PC-9 (cell line): ENCODE measurements around the gene CEBPA. TPM values are rescaled to one million over a fixed set of nuclear protein-coding genes. Genes with fewer than 3 reads are reported as not detected.
"Not testable (repeated sequence)": the region's sequence is repeated elsewhere in the genome, so short reads cannot be mapped to it uniquely, and the experiment has no call there.

Experiments
- BruUV-seq: library from RNA; stranded (reverse); fragments of 400-500 nt; replicated peaks from 2 replicates; lab custom pipeline; 2021; lab: Mats Ljungman, UMichigan
- CTCF ChIA-PET: fragments of 300-600 bp; sonication (Branson Sonifier 250); formaldehyde crosslinking; loops from one replicate; lab custom pipeline; 2022; ENCODE audit warnings: antibody characterized with exemption; lab: Charles Lee
- POLR2A ChIA-PET: fragments of 300-600 bp; sonication (Branson Sonifier 250); formaldehyde crosslinking; loops from one replicate; lab custom pipeline; 2022; ENCODE audit warnings: antibody characterized with exemption; ENCODE audit not compliant: unreplicated experiment; lab: Charles Lee
- DNase-seq, 2 experiments: peaks; one replicate each; pipeline versions ENCODE4 v3.0.0 to v3.0.0-alpha.2; 2015 to 2022; ENCODE audit warnings: mixed read lengths in 1 of 2
- H2AFZ ChIP-seq: fragments of 200-600 bp; sonication (generic); 2 replicates; pipeline ENCODE4 v1.8.1; 2017; ENCODE audit warnings: antibody characterized with exemption
- H3F3A ChIP-seq: fragments of 200-600 bp; sonication (generic); 2 replicates; pipeline ENCODE4 v1.8.1; 2017; ENCODE audit warnings: antibody characterized with exemption, mild to moderate bottlenecking, low read depth; ENCODE audit not compliant: insufficient read depth
- H3K27ac ChIP-seq: fragments of 200-600 bp; sonication (generic); 2 replicates; pipeline ENCODE4 v1.6.1; 2016; ENCODE audit warnings: mixed run types
- H3K27me3 ChIP-seq: fragments of 200-600 bp; sonication (generic); 2 replicates; pipeline ENCODE4 v1.6.1; 2016; ENCODE audit warnings: low read depth, mixed run types; ENCODE audit not compliant: insufficient read depth
- H3K36me3 ChIP-seq: fragments of 200-600 bp; sonication (generic); 2 replicates; pipeline ENCODE4 v1.6.1; 2016; ENCODE audit warnings: low read depth, mixed run types
- H3K4me1 ChIP-seq: fragments of 200-600 bp; sonication (generic); replicated peaks from 2 replicates; pipeline ENCODE4 v1.6.1; 2016; ENCODE audit warnings: mixed run types; ENCODE audit not compliant: insufficient read depth
- H3K4me2 ChIP-seq: fragments of 200-600 bp; sonication (generic); 2 replicates; pipeline ENCODE4 v1.6.1; 2017; ENCODE audit warnings: mixed run types
- H3K4me3 ChIP-seq: fragments of 200-600 bp; sonication (generic); 2 replicates; pipeline ENCODE4 v1.6.1; 2016; ENCODE audit warnings: mixed run types
- H3K79me2 ChIP-seq: fragments of 200-600 bp; sonication (generic); 2 replicates; pipeline ENCODE4 v1.6.1; 2017; ENCODE audit warnings: low read depth, mixed run types
- H3K9me2 ChIP-seq: fragments of 200-600 bp; sonication (generic); 2 replicates; pipeline ENCODE4 v1.8.1; 2017; ENCODE audit warnings: mild to moderate bottlenecking; ENCODE audit not compliant: insufficient read depth
- H3K9me3 ChIP-seq: fragments of 200-600 bp; sonication (generic); 2 replicates; pipeline ENCODE4 v1.8.1; 2016; ENCODE audit warnings: low read depth; ENCODE audit not compliant: insufficient read depth
- H4K20me1 ChIP-seq: fragments of 200-600 bp; sonication (generic); 2 replicates; pipeline ENCODE4 v1.8.1; 2017; ENCODE audit not compliant: insufficient read depth
- CTCF ChIP-seq: fragments of 200-600 bp; sonication (generic); conservative IDR thresholded peaks from 2 replicates; pipeline ENCODE4 v1.6.1; 2017; ENCODE audit warnings: mixed run types, antibody characterized with exemption, mild to moderate bottlenecking, moderate library complexity
- EZH2 ChIP-seq: fragments of 200-600 bp; sonication (generic); IDR thresholded peaks from 2 replicates; pipeline ENCODE4 v1.8.0; 2017; ENCODE audit warnings: antibody characterized with exemption, low read depth
- intact Hi-C: fragments of 100-400 bp; cut with micrococcal nuclease; formaldehyde crosslinking; loops from one replicate; pipeline ENCODE4 v1.10.0; 2022; ENCODE audit not compliant: unreplicated experiment
- total RNA-seq: library from RNA; stranded (reverse); gene quantifications from 2 replicates; pipeline ENCODE4 v1.2.3, GENCODE V29; 2021

Gene CEBPA
- total RNA-seq, 1 experiment from 2014 or later, result 8.9 TPM

GRCh38 chr19:33324628-33325027 is 22.3 kb upstream of the CEBPA start:
- ChIA-PET POLR2A (no interaction called here), CTCF (interaction anchor here (1.0 kb wide), 1 partner anchor 49 kb away, joined by 3 read pairs; the partner anchor contains the start of gene CEBPG)
- no peaks in the 10 kb centered on the region for H3K27me3 ChIP-seq
- intact Hi-C loops, result no loop called here
- BruUV-seq, result no TSS peak
- H3K9me3 ChIP-seq, result no peaks in the 10 kb centered on the region; the same call in 1 of the 2 replicates
- no peaks in the 10 kb centered on the region for H3K9me2 ChIP-seq
- H2AFZ ChIP-seq, result no peak overlapping the region
- H3K36me3 ChIP-seq, result no peaks in the 10 kb centered on the region
- H4K20me1 ChIP-seq, result no peaks in the 10 kb centered on the region
- no peaks in the 10 kb centered on the region for H3K79me2 ChIP-seq
- no peaks in the 10 kb centered on the region for H3F3A ChIP-seq
- H3K4me1 ChIP-seq, result no peaks in the 10 kb centered on the region
- no peak overlapping the region for H3K4me2 ChIP-seq
- H3K27ac ChIP-seq, result no peak overlapping the region
- no peak for DNase-seq
- no peak for TF ChIP-seq CTCF
- no peak for TF ChIP-seq EZH2
- no peak overlapping the region for H3K4me3 ChIP-seq

GRCh38 chr19:33323093-33323820 is 20.9 kb upstream of the CEBPA start:
- no peaks in the 10 kb centered on the region for H3F3A ChIP-seq
- ChIA-PET POLR2A (no interaction called here), CTCF (interaction anchor here (1.0 kb wide), 1 partner anchor 51 kb away, joined by 3 read pairs; the partner anchor contains the start of gene CEBPG)
- intact Hi-C loops, result no loop called here
- no peak for DNase-seq
- H3K36me3 ChIP-seq, result no peaks in the 10 kb centered on the region
- no TSS peak for BruUV-seq
- no peaks in the 10 kb centered on the region for H3K4me1 ChIP-seq
- H4K20me1 ChIP-seq, result no peaks in the 10 kb centered on the region
- no peaks in the 10 kb centered on the region; the same call in 1 of the 2 replicates for H3K9me3 ChIP-seq
- TF ChIP-seq EZH2, result no peak
- TF ChIP-seq CTCF, result no peak
- no peak overlapping the region for H3K4me3 ChIP-seq
- H3K79me2 ChIP-seq, result no peaks in the 10 kb centered on the region
- no peaks in the 10 kb centered on the region for H3K27me3 ChIP-seq
- no peak overlapping the region for H3K27ac ChIP-seq
- no peak overlapping the region for H3K4me2 ChIP-seq
- no peaks in the 10 kb centered on the region for H3K9me2 ChIP-seq
- no peak overlapping the region for H2AFZ ChIP-seq

- Histone ChIP-seq H4K20me1 (no peaks in the 10 kb centered on the region), H3K4me1 (peaks cover 17% of the 10 kb centered on the region), H3K79me2 (no peaks in the 10 kb centered on the region), H3K27ac (no peak overlapping the region), H3K9me3 (no peaks in the 10 kb centered on the region; the same call in 1 of the 2 replicates), H3F3A (no peaks in the 10 kb centered on the region), H3K27me3 (no peaks in the 10 kb centered on the region), H3K9me2 (no peaks in the 10 kb centered on the region), H3K4me3 (no peak overlapping the region), H3K4me2 (no peak overlapping the region), H2AFZ (no peak overlapping the region), H3K36me3 (no peaks in the 10 kb centered on the region)
- DNase-seq, result no peak
- CTCF ChIA-PET, result no interaction called here
- intact Hi-C loops, result no loop called here
- TF ChIP-seq CTCF (no peak), EZH2 (no peak)
- POLR2A ChIA-PET, result no interaction called here
- BruUV-seq, result no TSS peak
These were observed 18.3 kb upstream of the CEBPA start for GRCh38 chr19:33320636-33321035.

GRCh38 chr19:33317991-33318390 is 15.7 kb upstream of the CEBPA start:
- H4K20me1 ChIP-seq, H3K27me3 ChIP-seq, DNase-seq, intact Hi-C loops, BruUV-seq, H3K4me2 ChIP-seq, H2AFZ ChIP-seq, H3K27ac ChIP-seq, H3K36me3 ChIP-seq, POLR2A ChIA-PET, CTCF ChIA-PET, H3K9me2 ChIP-seq, H3F3A ChIP-seq, H3K79me2 ChIP-seq, H3K4me3 ChIP-seq, H3K9me3 ChIP-seq: not testable (repeated sequence)
- H3K4me1 ChIP-seq, result peaks cover 17% of the 10 kb centered on the region
